Transverse colon (tissue), 4 donors: Measurements from ENCODE around the gene ZNF860.

Experiments used
- CTCF ChIP-seq, 5 experiments: fragments of 200-600 bp in 3 of 5; fragments of 450-650 bp in 2 of 5; sonication (generic) in 3 of 5; IDR thresholded peaks; 1 replicate in 2 of 5; 2 replicates in 3 of 5; pipeline ENCODE4 v1.5.1; 2016 to 2017; ENCODE audit warnings: antibody characterized with exemption in 5 of 5, inconsistent platforms in 3 of 5, mild to moderate bottlenecking in 2 of 5, moderate library complexity in 1 of 5
- EP300 ChIP-seq: sonication (generic); formaldehyde crosslinking; IDR thresholded peaks from one replicate; pipeline ENCODE4 v1.6.1; 2017; ENCODE audit warnings: antibody characterized with exemption, low read depth
- POLR2A ChIP-seq: fragments of 450-650 bp; IDR thresholded peaks from one replicate; pipeline ENCODE4 v1.6.1; 2016; ENCODE audit warnings: antibody characterized with exemption, mild to moderate bottlenecking, moderate library complexity
- POLR2AphosphoS5 ChIP-seq, 3 donors: sonication (generic); formaldehyde crosslinking; IDR thresholded peaks; one replicate each; pipeline ENCODE4 v1.6.1; 2016; ENCODE audit warnings: antibody characterized with exemption in 3 of 3

GRCh38 chr3:31993843-31994242 lies 12.3 kb downstream of the ZNF860 start:
- no peak for TF ChIP-seq CTCF (IDR thresholded peaks at IDR 0.05)
- TF ChIP-seq EP300: no peak
- TF ChIP-seq POLR2A: no peak
- TF ChIP-seq POLR2AphosphoS5 (IDR thresholded peaks at IDR 0.05): no peak
